PFSK-1 (cell line): ENCODE measurements around the gene DNAH1.

Experiments
- FOXP2 ChIP-seq: optimal IDR thresholded peaks from 2 replicates; pipeline ENCODE3; 2011; ENCODE audit warnings: borderline replicate concordance, control low read depth, inconsistent platforms; ENCODE audit not compliant: insufficient read depth; ENCODE audit errors: extremely low read length, extremely low read depth
- POLR2AphosphoS5 ChIP-seq: IDR thresholded peaks from 2 replicates; pipeline ENCODE4 v1.6.1; 2012; ENCODE audit warnings: low read depth, mild to moderate bottlenecking, control low read depth, low read length, moderate library complexity
- REST ChIP-seq, 2 experiments: IDR thresholded peaks; 2 replicates each; pipeline versions ENCODE4 v1.6.1 to v1.8.0; 2011 to 2012; ENCODE audit warnings: low read depth in 2 of 2, low read length in 2 of 2, control low read depth in 1 of 2, inconsistent platforms in 1 of 2, mild to moderate bottlenecking in 1 of 2, moderate library complexity in 1 of 2; ENCODE audit not compliant: insufficient read depth in 1 of 2
- SIN3A ChIP-seq: IDR thresholded peaks from 2 replicates; pipeline ENCODE4 v1.6.1; 2012; ENCODE audit warnings: mild to moderate bottlenecking, low read length, moderate library complexity, borderline replicate concordance; ENCODE audit not compliant: insufficient read depth
- TAF1 ChIP-seq: IDR thresholded peaks from 2 replicates; pipeline ENCODE4 v1.6.1; 2012; ENCODE audit warnings: low read length, control low read depth, borderline replicate concordance; ENCODE audit not compliant: insufficient read depth

DNAH1 gene

GRCh38 chr3:52317208-52318000, 1.3 kb downstream of the DNAH1 start:
- no peak for TF ChIP-seq TAF1
- TF ChIP-seq REST (IDR thresholded peaks at IDR 0.05; ENCODE audit: insufficient read depth in 1 of 2, low read depth in 2 of 2, low read length in 2 of 2): no peak
- no peak for TF ChIP-seq POLR2AphosphoS5
- no peak for TF ChIP-seq FOXP2
- no peak for TF ChIP-seq SIN3A

- TF ChIP-seq SIN3A: no peak
- no peak for TF ChIP-seq POLR2AphosphoS5
- no peak for TF ChIP-seq FOXP2
- no peak for TF ChIP-seq TAF1
- no peak for TF ChIP-seq REST (IDR thresholded peaks at IDR 0.05; ENCODE audit: insufficient read depth in 1 of 2, low read depth in 2 of 2, low read length in 2 of 2)
Observed at GRCh38 chr3:52318186-52318816, 2.2 kb downstream of the DNAH1 start.

GRCh38 chr3:52319921-52320595, 3.9 kb downstream of the DNAH1 start:
- TF ChIP-seq FOXP2 (no peak), SIN3A (no peak), TAF1 (no peak), REST (IDR thresholded peaks at IDR 0.05; ENCODE audit: insufficient read depth in 1 of 2, low read depth in 2 of 2, low read length in 2 of 2) (no peak), POLR2AphosphoS5 (no peak)

- no peak for TF ChIP-seq POLR2AphosphoS5
Observed at GRCh38 chr3:52321481-52321880, 5.4 kb downstream of the DNAH1 start.

GRCh38 chr3:52322466-52322865, 6.3 kb downstream of the DNAH1 start:
- TF ChIP-seq FOXP2 (no peak), POLR2AphosphoS5 (no peak), SIN3A (no peak), REST (IDR thresholded peaks at IDR 0.05; ENCODE audit: insufficient read depth in 1 of 2, low read depth in 2 of 2, low read length in 2 of 2) (no peak), TAF1 (no peak)
